B cell (primary cell): Measurements from ENCODE around the gene ZNF423.

Experiments
- CTCF ChIP-seq: fragments of 200-600 bp; IDR thresholded peaks from one replicate; pipeline ENCODE4 v1.8.0; 2022; ENCODE audit warnings: antibody characterized with exemption, mild to moderate bottlenecking
- EZH2 ChIP-seq: IDR thresholded peaks from 2 replicates; pipeline ENCODE4 v1.6.1; 2012; ENCODE audit warnings: borderline replicate concordance, low read depth, mild to moderate bottlenecking, moderate library complexity, low read length; ENCODE audit not compliant: insufficient read depth, poor library complexity, severe bottlenecking

- TF ChIP-seq CTCF (no peak), EZH2 (no peak)
Measured at GRCh38 chr16:49559242-49559641, 296.7 kb downstream of the ZNF423 start.
